Fibroblast of the aortic adventitia (primary cell): ENCODE data around the gene KLHL3. TPM values are rescaled to one million over a fixed set of nuclear protein-coding genes. Genes with fewer than 3 reads are reported as not detected.
"Not testable (repeated sequence)": the region's sequence is repeated elsewhere in the genome, so short reads cannot be mapped to it uniquely, and the experiment has no call there.

Source experiments
- DNase-seq: peaks from one replicate; pipeline ENCODE4 v3.0.0-alpha.2; 2010; ENCODE audit warnings: low read depth
- H3K4me3 ChIP-seq: 2 replicates; pipeline ENCODE4 v1.5.1; 2011; ENCODE audit warnings: low read depth, mild to moderate bottlenecking, control low read depth, low read length, moderate library complexity
- CTCF ChIP-seq: IDR thresholded peaks from 2 replicates; pipeline ENCODE4 v1.5.1; 2011; ENCODE audit warnings: mild to moderate bottlenecking, low read length, control low read depth, inconsistent platforms; ENCODE audit not compliant: insufficient read depth
- total RNA-seq: library from RNA; depleted of rRNA; stranded (reverse); fragments of >200 nt; gene quantifications from 2 replicates; pipeline ENCODE4 v1.2.3, GENCODE V29; 2012; ENCODE audit warnings: low replicate concordance

The KLHL3 gene
- total RNA-seq, 1 donor, result 1.3 TPM

GRCh38 chr5:137651022-137651421 lies 84.9 kb downstream of the KLHL3 start:
- no peak overlapping the region for H3K4me3 ChIP-seq
- no peak for TF ChIP-seq CTCF
- DNase-seq, result peak; percentile 9

GRCh38 chr5:137649228-137649935 lies 86.5 kb downstream of the KLHL3 start:
- no peak overlapping the region for H3K4me3 ChIP-seq
- TF ChIP-seq CTCF, result no peak
- DNase-seq, result peak; percentile 27

GRCh38 chr5:137648361-137648760 lies 87.5 kb downstream of the KLHL3 start:
- H3K4me3 ChIP-seq, result no peak overlapping the region
- no peak for DNase-seq
- TF ChIP-seq CTCF, result no peak

- TF ChIP-seq CTCF, result no peak
- no peak for DNase-seq
- H3K4me3 ChIP-seq, result no peak overlapping the region
Observed at GRCh38 chr5:137647401-137647800, 88.5 kb downstream of the KLHL3 start.

- DNase-seq, result no peak
- TF ChIP-seq CTCF, result no peak
- no peak overlapping the region for H3K4me3 ChIP-seq
Observed at GRCh38 chr5:137646761-137647160, 89.1 kb downstream of the KLHL3 start.

- H3K4me3 ChIP-seq, DNase-seq: not testable (repeated sequence)
Observed at GRCh38 chr5:137643081-137643480, 92.8 kb downstream of the KLHL3 start.

- no peak overlapping the region for H3K4me3 ChIP-seq
- TF ChIP-seq CTCF, result no peak
- no peak for DNase-seq
Observed at GRCh38 chr5:137642091-137642490, 93.8 kb downstream of the KLHL3 start.
